GM12891 (cell line): Measurements from ENCODE around the gene TMEM132E.

Source experiments
- PAX5 ChIP-seq: IDR thresholded peaks from 2 replicates; pipeline ENCODE4 v1.6.1; 2011; ENCODE audit warnings: low read length, moderate library complexity, mild to moderate bottlenecking; ENCODE audit not compliant: insufficient read depth, severe bottlenecking
- POLR2A ChIP-seq: IDR thresholded peaks from 2 replicates; pipeline ENCODE4 v1.6.1; 2011; ENCODE audit warnings: low read depth, low read length, control low read depth
- POLR2AphosphoS5 ChIP-seq: IDR thresholded peaks from 2 replicates; pipeline ENCODE4 v1.6.1; 2011; ENCODE audit warnings: low read depth, low read length, control low read depth
- SPI1 ChIP-seq: IDR thresholded peaks from 2 replicates; pipeline ENCODE4 v1.6.1; 2011; ENCODE audit warnings: low read depth, low read length, control low read depth
- TAF1 ChIP-seq: IDR thresholded peaks from 2 replicates; pipeline ENCODE4 v1.6.1; 2011; ENCODE audit warnings: low read depth, low read length, control low read depth

GRCh38 chr17:34673995-34674890 is 94.9 kb downstream of the TMEM132E start:
- TF ChIP-seq TAF1: no peak
- no peak for TF ChIP-seq POLR2A
- TF ChIP-seq POLR2AphosphoS5: no peak
- TF ChIP-seq PAX5: no peak
- TF ChIP-seq SPI1: no peak
